SK-N-SH (cell line): ENCODE data around the gene STXBP1.

Source experiments
- EP300 ChIP-seq, 2 experiments: IDR thresholded peaks; 2 replicates each; pipeline versions ENCODE4 v1.4.0 to v1.6.1; 2012; ENCODE audit warnings: borderline replicate concordance in 1 of 2, low read depth in 1 of 2, low read length in 1 of 2
- POLR2AphosphoS5 ChIP-seq: IDR thresholded peaks from 2 replicates; pipeline ENCODE4 v1.6.1; 2012; ENCODE audit warnings: low read depth, low read length
- RAD21 ChIP-seq: IDR thresholded peaks from 2 replicates; pipeline ENCODE4 v1.6.1; 2012; ENCODE audit warnings: mild to moderate bottlenecking, low read length
- SMC3 ChIP-seq: IDR thresholded peaks from 2 replicates; pipeline ENCODE4 v1.6.1; 2012; ENCODE audit warnings: low read depth, low read length, improper control_type of control experiment
- YY1 ChIP-seq: IDR thresholded peaks from 2 replicates; pipeline ENCODE4 v1.4.0; 2012; ENCODE audit warnings: low read depth, mild to moderate bottlenecking
- TF ChIP-seq, protein P1 (sequence below): fragments of 150-350 bp; IDR thresholded peaks from 2 replicates; pipeline ENCODE4 v1.6.1; 2017; ENCODE audit warnings: antibody characterized with exemption, low read length, low read depth, borderline replicate concordance
- TF ChIP-seq, protein P2 (sequence below): IDR thresholded peaks from 2 replicates; pipeline ENCODE4 v1.4.0; 2012; ENCODE audit warnings: low read depth
- TF ChIP-seq, protein P3 (sequence below): fragments of 200-600 bp; sonication (generic); IDR thresholded peaks from 2 replicates; pipeline ENCODE4 v1.6.1; 2017; ENCODE audit warnings: antibody characterized with exemption, mild to moderate bottlenecking, moderate library complexity

DNA sequence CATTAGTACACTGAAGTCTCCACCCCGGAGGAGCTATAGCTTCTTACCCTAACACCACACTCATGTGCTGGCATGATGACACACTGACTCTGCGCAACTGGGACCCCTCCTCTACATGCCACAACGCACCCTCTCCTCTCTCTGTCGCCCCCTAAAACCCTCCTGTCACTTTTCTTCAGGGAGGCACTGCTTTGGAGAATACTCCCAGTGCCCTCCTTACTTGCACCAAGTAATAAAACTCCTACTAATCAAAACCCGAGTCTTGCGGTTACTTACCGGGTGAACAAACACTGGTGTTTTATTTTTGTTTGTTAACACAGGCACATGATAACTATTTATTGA lies 12.6 kb upstream of the STXBP1 start:
- TF ChIP-seq, protein P1, sequence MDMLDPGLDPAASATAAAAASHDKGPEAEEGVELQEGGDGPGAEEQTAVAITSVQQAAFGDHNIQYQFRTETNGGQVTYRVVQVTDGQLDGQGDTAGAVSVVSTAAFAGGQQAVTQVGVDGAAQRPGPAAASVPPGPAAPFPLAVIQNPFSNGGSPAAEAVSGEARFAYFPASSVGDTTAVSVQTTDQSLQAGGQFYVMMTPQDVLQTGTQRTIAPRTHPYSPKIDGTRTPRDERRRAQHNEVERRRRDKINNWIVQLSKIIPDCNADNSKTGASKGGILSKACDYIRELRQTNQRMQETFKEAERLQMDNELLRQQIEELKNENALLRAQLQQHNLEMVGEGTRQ: no peak
- TF ChIP-seq, protein P2, sequence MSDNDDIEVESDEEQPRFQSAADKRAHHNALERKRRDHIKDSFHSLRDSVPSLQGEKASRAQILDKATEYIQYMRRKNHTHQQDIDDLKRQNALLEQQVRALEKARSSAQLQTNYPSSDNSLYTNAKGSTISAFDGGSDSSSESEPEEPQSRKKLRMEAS: no peak
- TF ChIP-seq, protein P3, sequence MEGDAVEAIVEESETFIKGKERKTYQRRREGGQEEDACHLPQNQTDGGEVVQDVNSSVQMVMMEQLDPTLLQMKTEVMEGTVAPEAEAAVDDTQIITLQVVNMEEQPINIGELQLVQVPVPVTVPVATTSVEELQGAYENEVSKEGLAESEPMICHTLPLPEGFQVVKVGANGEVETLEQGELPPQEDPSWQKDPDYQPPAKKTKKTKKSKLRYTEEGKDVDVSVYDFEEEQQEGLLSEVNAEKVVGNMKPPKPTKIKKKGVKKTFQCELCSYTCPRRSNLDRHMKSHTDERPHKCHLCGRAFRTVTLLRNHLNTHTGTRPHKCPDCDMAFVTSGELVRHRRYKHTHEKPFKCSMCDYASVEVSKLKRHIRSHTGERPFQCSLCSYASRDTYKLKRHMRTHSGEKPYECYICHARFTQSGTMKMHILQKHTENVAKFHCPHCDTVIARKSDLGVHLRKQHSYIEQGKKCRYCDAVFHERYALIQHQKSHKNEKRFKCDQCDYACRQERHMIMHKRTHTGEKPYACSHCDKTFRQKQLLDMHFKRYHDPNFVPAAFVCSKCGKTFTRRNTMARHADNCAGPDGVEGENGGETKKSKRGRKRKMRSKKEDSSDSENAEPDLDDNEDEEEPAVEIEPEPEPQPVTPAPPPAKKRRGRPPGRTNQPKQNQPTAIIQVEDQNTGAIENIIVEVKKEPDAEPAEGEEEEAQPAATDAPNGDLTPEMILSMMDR: no peak
- TF ChIP-seq POLR2AphosphoS5 (no peak), YY1 (no peak), EP300 (IDR thresholded peaks at IDR 0.05; ENCODE audit: borderline replicate concordance in 1 of 2, low read depth in 1 of 2, low read length in 1 of 2) (no peak), RAD21 (no peak), SMC3 (no peak)
